Loucy (cell line): ENCODE measurements around the gene TRIO.

ENCODE experiments used
- H2AFZ ChIP-seq: fragments of 200-600 bp; sonication (generic); 2 replicates; pipeline ENCODE4 v1.6.0; 2016; ENCODE audit warnings: antibody characterized with exemption, mild to moderate bottlenecking, low read length, moderate library complexity
- H3F3A ChIP-seq: fragments of 200-600 bp; 2 replicates; pipeline ENCODE4 v1.6.0; 2016; ENCODE audit warnings: antibody characterized with exemption, low read depth, mild to moderate bottlenecking
- H3K27me3 ChIP-seq: fragments of 200-600 bp; sonication (generic); 2 replicates; pipeline ENCODE4 v1.6.1; 2014; ENCODE audit warnings: low read length, mild to moderate bottlenecking; ENCODE audit not compliant: insufficient read depth, poor library complexity, severe bottlenecking
- H3K36me3 ChIP-seq: fragments of 200-600 bp; sonication (generic); 2 replicates; pipeline ENCODE4 v1.6.1; 2016; ENCODE audit warnings: low read length; ENCODE audit not compliant: insufficient read depth
- H3K4me1 ChIP-seq: fragments of 200-600 bp; sonication (generic); 2 replicates; pipeline ENCODE4 v1.5.1; 2014; ENCODE audit warnings: low read length, mild to moderate bottlenecking; ENCODE audit not compliant: insufficient read depth, poor library complexity, severe bottlenecking
- H3K4me2 ChIP-seq: fragments of 200-600 bp; sonication (generic); 2 replicates; pipeline ENCODE4 v1.6.0; 2014; ENCODE audit warnings: antibody characterized with exemption, low read length, low read depth, mild to moderate bottlenecking; ENCODE audit not compliant: poor library complexity, severe bottlenecking
- H3K4me3 ChIP-seq: fragments of 200-600 bp; sonication (generic); 2 replicates; pipeline ENCODE4 v1.5.1; 2014; ENCODE audit warnings: low read length, mild to moderate bottlenecking, mixed read lengths; ENCODE audit not compliant: poor library complexity, severe bottlenecking
- H3K79me2 ChIP-seq: fragments of 200-600 bp; sonication (generic); 2 replicates; pipeline ENCODE4 v1.6.1; 2014; ENCODE audit warnings: low read length; ENCODE audit not compliant: insufficient read depth
- H3K9ac ChIP-seq: fragments of 200-600 bp; sonication (generic); 2 replicates; pipeline ENCODE4 v1.6.0; 2014; ENCODE audit warnings: mild to moderate bottlenecking, low read depth, low read length, moderate library complexity; ENCODE audit not compliant: poor library complexity, severe bottlenecking
- H3K9me2 ChIP-seq: fragments of 200-600 bp; sonication (generic); replicated peaks from 2 replicates; pipeline ENCODE4 v1.6.1; 2016; ENCODE audit warnings: low read depth, low read length, mixed read lengths
- H3K9me3 ChIP-seq: fragments of 200-600 bp; sonication (generic); 2 replicates; pipeline ENCODE4 v1.6.1; 2014; ENCODE audit warnings: mild to moderate bottlenecking, antibody characterized with exemption, low read length, low read depth; ENCODE audit not compliant: insufficient read depth
- H4K20me1 ChIP-seq: fragments of 200-600 bp; sonication (generic); 2 replicates; pipeline ENCODE4 v1.6.0; 2014; ENCODE audit warnings: antibody characterized with exemption, low read length, mild to moderate bottlenecking; ENCODE audit not compliant: insufficient read depth, poor library complexity, severe bottlenecking
- CTCF ChIP-seq: fragments of 200-600 bp; sonication (generic); conservative IDR thresholded peaks from 2 replicates; pipeline ENCODE4 v1.5.1; 2014; ENCODE audit warnings: mild to moderate bottlenecking, antibody characterized with exemption, low read length
- EZH2phosphoT487 ChIP-seq: fragments of 200-600 bp; IDR thresholded peaks from 2 replicates; pipeline ENCODE4 v1.6.1; 2018; ENCODE audit warnings: antibody characterized with exemption, mild to moderate bottlenecking, moderate library complexity, borderline replicate concordance

TRIO gene

GRCh38 chr5:14226149-14226548 is 83.0 kb downstream of the TRIO start:
- Histone ChIP-seq H3K4me3 (no peak overlapping the region), H3K36me3 (no peaks in the 10 kb centered on the region), H3K9me2 (no peaks in the 10 kb centered on the region), H3K4me2 (no peak overlapping the region), H3K9me3 (no peaks in the 10 kb centered on the region), H3K9ac (no peak overlapping the region), H3K27me3 (no peaks in the 10 kb centered on the region), H4K20me1 (peaks cover 31% of the 10 kb centered on the region), H3F3A (no peaks in the 10 kb centered on the region), H3K79me2 (peaks cover 82% of the 10 kb centered on the region), H2AFZ (no peak overlapping the region), H3K4me1 (peaks cover 18% of the 10 kb centered on the region)
- TF ChIP-seq CTCF (no peak), EZH2phosphoT487 (no peak)

- Histone ChIP-seq H3K4me2 (no peak overlapping the region), H3K4me3 (no peak overlapping the region), H3K9ac (no peak overlapping the region), H3K36me3 (no peaks in the 10 kb centered on the region), H3K27me3 (no peaks in the 10 kb centered on the region), H3K9me3 (no peaks in the 10 kb centered on the region), H4K20me1 (peaks cover 32% of the 10 kb centered on the region), H3K9me2 (no peaks in the 10 kb centered on the region), H3K79me2 (peaks cover 82% of the 10 kb centered on the region), H2AFZ (no peak overlapping the region), H3K4me1 (peaks cover 22% of the 10 kb centered on the region), H3F3A (no peaks in the 10 kb centered on the region)
- TF ChIP-seq CTCF (no peak), EZH2phosphoT487 (no peak)
These were observed 83.4 kb downstream of the TRIO start for GRCh38 chr5:14226554-14226953.

- Histone ChIP-seq H3K4me3 (no peak overlapping the region), H3K79me2 (peaks cover 86% of the 10 kb centered on the region), H3K9me2 (no peaks in the 10 kb centered on the region), H3K9ac (no peak overlapping the region), H3F3A (no peaks in the 10 kb centered on the region), H3K27me3 (no peaks in the 10 kb centered on the region), H3K36me3 (no peaks in the 10 kb centered on the region), H3K4me1 (peaks cover 24% of the 10 kb centered on the region), H3K9me3 (no peaks in the 10 kb centered on the region), H2AFZ (no peak overlapping the region), H4K20me1 (peaks cover 35% of the 10 kb centered on the region), H3K4me2 (no peak overlapping the region)
- no peak for TF ChIP-seq EZH2phosphoT487
- TF ChIP-seq CTCF = no peak
These were observed 83.8 kb downstream of the TRIO start for GRCh38 chr5:14226992-14227391.
